Astrocyte of the hippocampus (primary cell): ENCODE data around the gene B4GALT5.
"Not testable (repeated sequence)": the region's sequence is repeated elsewhere in the genome, so short reads cannot be mapped to it uniquely, and the experiment has no call there.

ENCODE experiments used
- DNase-seq: peaks from one replicate; pipeline ENCODE4 v3.0.0; 2011; ENCODE audit warnings: low read depth, low spot score

Gene B4GALT5

DNA sequence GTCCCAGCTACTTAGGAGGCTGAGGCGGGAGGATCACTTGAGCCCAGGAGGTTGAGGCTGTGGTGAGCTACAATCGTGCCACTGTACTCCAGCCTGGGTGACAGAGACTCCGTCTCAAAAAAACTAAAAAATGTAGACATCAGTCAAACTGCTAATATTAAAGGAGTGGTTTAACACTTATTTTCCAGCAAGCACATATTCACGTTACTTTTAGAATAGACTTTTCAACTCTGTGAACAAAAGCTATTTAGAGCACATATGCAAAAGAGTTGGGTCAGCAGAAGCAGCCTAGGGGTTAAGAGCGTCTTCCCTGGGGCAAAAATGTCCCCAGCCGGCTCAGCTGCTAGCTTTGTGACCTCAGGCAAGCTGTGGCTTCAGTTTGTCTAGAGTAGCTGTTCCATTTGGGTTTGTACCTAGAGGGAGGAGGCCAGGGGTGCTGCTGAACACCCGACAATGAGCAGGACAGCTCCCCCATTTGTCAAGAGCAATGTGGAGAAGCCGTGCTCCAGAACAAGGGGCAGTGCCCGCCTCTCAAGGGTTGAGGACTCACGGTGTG, 83.2 kb downstream of the B4GALT5 start:
- no peak for DNase-seq

DNA sequence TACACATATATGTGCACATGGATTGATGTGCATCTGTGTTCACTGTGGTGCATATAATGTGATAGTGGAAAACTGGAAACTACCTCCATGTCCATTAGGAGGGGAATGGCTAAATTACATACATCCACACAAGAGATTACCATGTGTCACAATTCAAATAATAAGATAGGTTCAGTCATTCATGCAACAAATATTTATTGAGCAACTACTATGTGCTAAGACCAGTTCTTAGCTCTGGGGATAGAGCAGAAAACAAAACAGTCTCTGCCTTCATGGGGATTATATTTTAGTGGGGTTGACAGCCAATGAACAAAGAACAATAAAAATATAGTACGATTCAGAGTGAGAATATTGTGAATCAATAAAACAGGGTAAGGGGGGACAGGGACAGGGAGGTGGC, 84.1 kb downstream of the B4GALT5 start:
- DNase-seq: no peak

DNA sequence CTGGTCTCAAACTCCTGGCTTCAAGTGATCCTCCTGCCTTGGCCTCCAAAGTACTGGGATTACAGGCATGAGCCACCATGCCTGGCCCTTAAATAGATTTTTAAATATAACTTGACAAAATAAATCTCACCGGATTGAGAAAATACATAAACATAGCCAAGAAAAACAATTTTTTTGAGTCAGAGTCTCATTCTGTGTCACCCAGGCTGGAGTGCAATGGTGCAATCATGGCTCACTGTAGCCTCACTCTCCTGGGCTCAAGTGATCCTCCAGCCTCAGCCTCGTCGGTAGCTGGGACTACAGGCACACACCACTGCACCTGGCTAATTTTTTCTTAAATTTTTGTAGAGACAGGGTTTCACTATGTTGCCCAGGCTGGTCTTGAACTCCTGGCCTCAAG, 85.4 kb downstream of the B4GALT5 start:
- not testable (repeated sequence) for DNase-seq

DNA sequence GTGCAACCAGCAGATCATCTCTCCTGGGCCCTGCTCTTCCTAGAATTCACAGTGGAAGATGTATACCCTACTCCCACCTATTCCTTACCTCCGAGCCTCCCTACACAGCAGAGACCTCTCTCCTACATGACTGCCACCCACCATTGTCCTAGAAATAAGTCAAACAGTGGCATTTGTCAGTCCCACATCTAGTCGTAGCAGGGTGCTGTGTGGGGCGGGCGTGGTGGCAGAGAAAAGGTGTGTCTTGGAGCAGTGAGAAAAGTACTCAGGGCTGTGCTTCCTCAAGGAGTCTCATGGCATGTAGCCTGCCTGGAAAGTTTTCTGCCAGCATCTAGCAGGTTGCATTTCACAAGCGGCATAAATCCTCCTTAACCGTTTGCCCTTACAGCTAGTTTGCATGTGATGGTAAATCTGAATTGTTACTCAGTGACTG, 86.3 kb downstream of the B4GALT5 start:
- DNase-seq: no peak

DNA sequence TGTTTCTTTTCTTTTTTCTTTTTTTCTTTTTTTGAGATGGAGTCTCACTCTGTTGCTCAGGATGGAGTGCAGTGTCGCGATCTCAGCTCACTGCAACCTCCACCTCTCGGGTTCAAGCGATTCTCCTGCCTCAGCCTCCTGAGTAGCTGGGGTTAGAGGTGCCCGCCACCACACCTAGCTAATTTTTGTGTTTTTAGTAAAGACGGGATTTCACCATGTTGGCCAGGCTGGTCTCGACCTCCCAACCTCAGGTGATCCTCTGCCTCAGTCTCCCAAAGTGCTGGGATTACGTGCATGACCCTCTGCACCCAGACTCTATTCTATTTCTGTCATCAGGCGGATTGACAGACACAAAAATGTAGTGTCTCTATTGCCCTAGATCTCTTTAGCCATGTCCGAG, 88.7 kb downstream of the B4GALT5 start:
- not testable (repeated sequence) for DNase-seq

DNA sequence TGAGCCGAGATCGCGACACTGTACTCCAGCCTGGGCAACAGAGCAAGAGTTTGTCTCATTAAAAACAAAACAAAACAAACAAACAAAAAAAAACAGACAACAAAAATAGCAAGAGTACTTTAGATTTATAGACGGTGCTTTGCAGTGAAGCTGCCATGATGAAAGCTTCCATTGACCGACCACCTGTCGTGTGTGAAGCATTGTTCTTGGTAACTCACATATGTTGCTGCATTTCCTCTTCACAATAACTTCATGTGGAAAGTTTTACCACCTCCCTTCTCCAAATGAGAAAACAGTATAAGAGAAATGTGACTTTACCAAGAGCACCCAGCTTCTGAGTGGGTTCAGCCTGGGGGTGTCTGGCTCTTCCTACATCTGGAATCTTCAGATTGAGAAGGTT, 89.4 kb downstream of the B4GALT5 start:
- DNase-seq: no peak

DNA sequence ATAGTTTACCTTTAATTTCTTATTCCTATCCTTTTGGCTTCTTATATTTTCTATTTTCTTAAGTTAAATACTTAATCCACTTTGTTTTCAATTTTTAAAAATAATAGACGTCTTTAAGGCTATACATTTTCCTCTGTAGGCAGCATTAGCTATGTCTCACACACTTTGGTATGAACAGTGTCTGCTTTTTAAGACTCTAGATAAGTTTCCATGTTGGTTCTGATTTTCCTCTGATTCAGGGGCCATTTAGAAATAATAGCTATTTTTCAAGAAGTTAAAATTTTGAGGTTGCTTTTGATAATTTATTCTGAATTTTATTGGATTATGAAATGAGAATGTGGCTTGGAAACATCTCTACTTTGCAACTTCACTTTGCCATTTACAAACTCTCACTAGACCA, 91.4 kb downstream of the B4GALT5 start:
- no peak for DNase-seq

DNA sequence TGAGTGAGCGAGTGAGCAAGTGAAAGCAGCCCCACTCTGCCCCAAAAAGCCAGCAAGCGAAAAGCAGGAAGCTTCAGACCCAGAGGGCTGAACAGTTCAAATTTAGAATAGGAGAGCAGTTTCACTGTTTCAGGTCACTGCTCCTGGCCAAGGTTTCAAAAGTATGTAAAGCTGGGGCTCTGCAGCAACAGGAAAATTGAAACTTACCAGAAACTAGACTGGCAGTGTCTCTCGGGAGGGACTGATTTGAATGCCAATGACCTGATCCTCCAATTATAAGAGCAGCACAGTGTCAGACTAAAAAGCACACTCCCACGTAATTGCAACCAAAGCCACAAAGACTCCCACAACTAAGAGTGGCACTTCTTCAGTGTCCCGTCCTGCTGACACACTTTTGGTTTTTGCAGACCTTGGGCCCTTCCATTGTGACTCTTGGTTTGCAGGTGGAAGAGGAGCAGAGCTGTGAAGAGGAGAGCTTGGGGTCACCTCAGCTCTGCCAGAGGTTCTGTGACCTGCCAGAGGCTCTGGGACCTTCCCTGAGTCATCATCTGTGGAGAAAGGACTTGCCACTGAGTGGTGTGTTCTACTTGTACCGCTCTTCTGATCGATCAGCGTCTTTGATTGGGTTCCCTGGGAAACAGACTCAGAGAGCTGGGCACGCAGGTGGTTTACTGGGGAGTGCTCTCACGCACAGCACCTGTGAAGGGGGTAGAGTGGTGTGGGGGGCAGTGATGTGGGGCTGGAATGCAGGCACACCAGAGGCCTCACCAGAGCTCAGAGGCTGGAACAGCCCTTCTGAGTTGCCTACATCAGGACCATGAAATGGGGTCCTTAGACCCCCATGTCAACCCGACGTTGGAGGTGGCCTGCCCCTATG, 93.1 kb downstream of the B4GALT5 start:
- no peak for DNase-seq

DNA sequence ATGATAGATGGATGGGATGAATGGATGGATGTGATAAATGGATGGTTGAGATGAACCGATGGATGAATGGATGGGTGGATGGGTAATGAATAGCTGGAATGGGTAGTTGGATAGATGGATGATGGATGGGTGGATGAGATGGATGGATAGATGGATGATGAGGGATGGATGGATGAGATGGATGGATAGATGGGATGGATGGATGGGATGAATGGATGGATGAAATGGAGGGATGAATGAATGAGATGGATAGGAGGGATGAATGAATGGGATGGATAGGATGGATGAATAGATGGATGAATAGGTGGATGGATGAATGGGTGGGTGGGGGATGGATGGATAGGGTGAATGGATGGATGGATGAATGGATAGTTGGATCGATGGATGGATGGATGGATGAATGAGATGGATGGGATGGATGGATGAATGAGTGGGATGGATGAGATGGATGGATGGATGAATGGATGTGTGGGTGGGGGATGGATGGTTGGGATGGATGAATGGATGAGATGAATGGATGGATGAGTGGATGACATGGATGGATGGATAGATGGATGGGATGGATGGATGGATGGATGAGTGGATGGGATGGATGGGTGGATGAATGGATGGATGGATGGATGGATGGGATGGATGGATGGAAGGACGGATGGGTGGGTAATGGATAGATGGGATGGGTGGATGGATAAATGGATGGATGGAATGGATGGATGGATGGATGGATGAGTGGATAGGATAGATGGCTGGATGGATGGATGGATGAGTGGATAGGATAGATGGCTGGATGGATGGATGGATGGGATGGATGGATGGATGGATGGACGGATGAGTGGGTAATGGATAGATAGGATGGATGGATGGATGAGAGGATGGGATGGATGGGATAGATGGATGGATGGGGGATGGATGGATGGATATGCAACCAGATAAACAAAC, 94.3 kb downstream of the B4GALT5 start:
- DNase-seq: no peak

DNA sequence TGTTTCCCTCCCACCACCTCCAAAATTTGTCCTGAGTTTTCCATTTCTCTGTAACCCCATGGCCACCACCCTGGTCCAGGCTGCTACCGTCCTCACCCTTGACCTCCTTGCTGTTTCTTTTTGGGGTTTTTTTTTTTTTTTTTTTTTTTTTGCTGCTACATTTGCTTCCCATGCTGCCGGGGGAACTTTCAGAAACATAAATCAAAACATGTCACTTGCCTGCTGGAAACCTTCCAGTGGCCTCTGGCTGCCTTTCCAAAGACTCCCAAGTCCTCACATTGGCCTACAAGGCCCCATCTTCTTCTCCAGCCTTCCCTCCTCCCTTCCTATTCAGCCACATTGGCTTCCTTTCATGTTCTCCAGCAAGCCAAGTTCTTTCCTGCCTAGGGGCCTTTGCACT, 95.4 kb downstream of the B4GALT5 start:
- no peak for DNase-seq

DNA sequence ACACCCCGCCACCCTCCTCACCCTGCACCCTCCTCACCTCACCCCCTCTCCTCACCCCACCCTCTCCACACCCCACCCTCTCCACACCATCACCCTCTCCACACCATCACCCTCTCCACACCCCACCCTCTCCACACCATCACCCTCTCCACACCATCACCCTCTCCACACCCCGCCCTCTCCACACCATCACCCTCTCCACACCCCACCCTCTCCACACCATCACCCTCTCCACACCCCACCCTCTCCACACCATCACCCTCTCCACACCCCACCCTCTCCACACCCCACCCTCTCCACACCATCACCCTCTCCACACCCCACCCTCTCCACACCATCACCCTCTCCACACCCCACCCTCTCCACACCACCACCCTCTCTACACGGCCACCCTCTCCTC, 96.3 kb downstream of the B4GALT5 start:
- DNase-seq: not testable (repeated sequence)

DNA sequence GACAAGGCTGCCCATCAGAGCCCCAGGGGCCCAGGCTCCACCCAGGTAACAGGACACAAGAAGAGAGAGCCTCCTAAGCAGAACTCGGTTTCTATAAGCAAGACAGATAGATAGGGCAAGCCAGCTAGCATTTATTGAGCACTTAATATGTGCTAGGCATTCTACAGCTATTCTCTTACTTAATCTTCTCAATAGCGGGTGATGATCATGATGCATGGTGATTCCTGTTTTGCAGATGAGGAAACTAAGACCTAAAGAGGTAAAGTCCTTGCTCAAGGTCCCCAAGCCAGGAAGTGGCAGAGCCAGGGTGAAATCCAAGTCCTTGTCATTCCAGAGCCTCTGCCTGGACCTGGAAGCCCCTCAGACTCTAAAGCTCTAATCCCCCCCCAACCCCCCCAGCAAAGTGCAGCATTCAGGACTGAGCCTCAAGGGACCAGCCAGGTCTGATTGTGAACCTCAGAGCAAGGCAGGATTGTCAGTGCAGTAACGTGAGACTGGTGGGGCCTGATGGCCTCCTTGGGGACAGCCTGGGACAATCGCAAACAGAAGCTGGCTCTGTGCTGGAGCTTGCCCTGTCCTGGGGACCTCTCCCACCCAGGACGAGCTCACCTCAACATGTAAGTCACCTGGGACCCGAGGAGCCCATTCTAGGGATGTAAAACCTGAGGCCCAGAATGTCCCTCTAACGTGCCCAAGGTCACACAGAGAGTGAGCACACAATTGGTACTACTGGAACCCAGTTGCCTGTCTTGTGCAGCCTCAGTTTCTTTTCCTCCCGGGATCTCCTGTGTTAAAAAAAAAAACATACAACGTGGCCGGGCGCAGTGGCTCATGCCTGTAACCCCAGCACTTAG, 97.3 kb downstream of the B4GALT5 start:
- DNase-seq: no peak

DNA sequence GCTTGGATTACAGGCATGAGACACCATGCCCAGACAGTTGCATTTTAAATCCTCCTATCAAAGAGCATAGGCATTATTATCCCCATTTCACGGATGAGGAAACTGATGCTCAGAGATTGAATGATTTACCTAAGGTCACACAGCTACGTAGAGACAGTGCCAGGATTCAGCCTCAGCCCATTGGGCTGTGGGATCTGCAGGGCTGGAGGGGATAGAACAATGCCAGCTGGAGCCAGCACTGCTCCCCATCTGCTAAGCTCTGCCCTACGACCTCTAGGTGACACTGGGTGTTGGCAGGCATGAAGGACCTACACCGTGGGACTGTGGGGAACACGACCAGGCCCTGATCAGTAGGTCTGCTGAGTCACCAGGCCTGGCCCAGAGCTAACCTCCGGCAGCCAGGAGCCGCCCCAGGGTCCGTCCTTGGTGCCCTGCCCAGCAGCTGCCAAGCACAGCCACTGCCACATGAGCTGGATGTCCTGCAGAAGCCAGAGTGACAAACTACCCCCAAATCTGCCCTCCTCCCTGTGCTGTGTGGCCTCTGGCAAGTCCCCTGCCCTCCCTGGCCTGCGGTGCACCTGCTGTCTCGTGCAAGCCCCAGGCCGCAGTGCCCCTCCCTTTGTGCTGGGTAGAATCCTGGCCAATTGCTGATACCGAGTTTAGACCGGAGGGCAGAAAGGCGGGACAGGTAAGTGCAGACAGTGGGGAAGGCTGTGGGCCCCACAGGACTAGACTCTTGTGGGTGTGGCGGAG, 98.1 kb downstream of the B4GALT5 start:
- DNase-seq: peak; percentile 37

DNA sequence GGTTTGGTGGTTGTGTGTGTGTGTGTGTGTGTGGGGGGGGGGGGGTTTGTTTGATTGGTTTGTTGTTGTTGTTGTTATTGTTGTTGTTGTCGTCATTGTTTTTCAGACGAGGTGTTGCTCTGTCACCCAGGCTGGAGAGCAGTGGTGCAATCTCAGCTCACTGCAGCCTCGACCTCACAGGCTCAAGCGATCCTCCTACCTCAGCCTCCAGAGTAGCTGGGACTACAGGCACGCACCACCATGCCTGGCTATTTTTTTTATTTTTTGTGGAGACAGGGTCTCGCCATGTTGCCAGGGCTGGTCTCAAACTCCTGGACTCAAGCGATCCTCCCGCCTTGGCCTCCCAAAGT, 98.7 kb downstream of the B4GALT5 start:
- not testable (repeated sequence) for DNase-seq

DNA sequence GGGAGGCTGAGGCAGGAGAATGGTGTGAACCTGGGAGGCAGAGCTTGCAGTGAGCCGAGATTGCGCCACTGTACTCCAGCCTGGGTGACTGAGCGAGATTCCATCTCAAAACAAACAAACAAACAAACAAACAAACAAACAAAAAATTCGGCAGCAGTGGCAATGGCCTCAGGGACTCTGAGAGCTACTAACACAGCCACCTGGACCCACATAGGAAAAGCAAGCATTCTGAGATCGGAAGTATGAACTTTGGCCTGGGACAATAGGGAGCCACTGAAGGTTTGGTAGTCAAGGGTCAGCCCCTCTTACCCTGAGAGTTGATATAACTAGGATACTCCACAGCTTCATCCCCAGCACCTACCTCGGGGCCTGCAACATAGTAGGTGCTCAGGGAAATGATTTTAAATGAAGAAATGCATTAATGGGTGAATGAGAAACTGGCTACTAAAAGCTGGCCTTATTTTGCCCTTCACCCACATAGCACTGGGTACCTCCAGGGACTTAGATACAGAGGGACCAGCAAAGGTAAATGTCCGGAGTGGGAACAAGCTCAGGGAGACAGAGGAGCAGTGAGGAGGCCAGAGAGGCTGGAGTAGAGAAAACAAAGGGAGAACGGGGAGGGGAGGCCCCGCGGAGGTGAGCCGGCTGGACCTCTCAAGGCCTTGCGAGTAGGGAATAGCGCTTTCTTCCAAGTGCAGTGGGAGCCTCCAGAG, 99.2 kb downstream of the B4GALT5 start:
- DNase-seq: no peak

DNA sequence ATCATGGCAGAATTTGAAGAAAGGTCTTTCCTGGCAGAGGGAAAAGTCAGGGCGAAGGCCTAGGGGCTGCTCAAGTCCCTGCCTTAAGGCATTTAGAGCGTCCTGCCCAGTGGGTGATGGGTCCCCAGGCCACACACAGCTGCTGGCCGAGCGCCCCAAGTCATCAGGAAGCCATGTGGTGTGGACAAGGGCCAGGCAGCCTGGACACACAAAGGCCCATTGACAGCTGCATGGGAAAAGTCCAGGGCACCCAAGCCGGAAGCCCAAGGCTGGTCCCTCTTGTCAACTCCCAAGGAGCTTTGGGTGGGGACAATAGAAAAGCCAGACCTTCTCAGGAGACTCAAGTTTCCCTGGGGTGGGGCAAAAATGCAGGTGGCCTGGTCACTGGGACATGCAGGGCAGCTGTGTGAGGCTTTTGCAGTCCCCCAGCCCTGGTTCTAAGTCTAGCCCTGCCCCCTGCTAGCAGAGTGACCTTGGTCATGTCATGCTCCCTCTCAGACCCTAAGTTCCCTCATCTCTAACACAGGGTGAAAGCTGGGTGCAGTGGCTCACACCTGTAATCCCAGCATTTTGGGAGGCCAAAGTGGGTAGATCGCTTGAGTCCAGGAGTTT, 101.4 kb downstream of the B4GALT5 start:
- DNase-seq: no peak

DNA sequence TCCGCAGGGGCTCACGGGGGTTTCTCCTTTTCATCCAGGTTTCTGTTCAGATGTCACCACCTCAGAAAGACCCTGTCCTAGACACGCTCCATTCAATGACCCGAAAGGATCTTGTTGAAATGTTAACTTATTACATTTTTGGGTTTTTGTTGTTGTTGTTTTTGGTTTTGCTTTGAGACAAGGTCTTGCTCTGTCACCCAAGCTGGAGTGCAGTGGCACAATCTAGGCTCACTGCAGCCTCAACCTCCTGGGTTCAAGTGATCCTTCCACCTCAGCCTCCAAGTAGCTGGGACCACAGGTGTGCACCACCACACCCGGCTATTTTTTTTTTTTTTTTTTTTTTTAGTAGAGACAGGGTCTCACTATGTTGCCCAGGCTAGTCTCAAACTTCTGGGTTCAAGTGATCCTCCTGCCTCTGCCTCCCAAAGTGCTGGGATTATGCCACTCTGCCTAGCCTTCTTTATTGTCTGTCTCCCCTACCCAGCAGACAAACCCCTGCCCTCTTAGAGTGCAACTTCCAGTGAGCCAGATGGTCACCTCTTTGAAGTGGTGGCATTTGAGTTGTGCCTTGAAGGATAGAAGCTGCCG, 102.0 kb downstream of the B4GALT5 start:
- DNase-seq: not testable (repeated sequence)

DNA sequence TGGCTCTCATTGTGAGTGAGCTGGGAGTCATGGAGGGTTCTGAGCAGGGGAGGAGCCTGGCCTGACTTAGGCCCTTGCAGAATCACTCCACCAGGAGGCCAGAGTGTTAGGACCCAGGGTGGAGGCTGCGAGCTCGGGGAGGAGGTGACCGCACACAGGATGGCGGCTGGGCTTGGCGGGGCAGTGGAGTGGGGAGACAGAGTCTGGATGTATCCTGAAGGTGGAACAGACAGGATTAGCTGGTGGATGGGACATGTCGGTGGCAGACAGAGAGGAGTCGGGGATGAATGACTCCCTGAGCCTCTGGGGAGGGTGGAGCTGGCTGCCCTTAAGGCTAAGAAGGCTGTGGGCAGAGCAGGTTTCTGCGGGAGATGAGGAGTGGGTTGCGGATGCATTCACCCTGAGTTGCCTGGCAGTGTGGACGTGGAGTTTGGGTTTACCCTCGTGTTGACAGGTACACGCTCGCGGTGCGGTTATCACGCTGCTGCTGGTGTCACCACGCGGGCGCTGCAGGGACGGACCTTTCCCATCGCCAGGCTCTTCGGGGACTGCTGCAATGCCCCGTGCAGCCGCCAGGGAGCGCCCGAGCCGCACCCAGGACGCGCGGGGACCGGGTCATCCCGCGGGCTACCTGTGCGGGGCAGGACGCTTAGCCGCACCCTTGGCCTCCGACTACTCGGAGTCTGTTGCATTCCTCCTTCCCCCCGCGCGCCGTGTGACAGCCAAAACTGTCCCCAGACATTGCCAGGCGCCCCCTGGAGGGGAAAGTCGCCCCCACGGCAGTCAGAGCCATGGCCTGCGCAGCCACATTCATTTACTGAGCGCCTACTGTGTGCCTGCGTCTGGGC, 102.8 kb downstream of the B4GALT5 start:
- peak; percentile 82 for DNase-seq
